ENCODE data around the gene ANKMY1.
A peak's percentile ranks its signal among the peaks of the same experiment; 100 is the strongest.
"Not testable (repeated sequence)": the region's sequence is repeated elsewhere in the genome, so short reads cannot be mapped to it uniquely, and the experiment has no call there.

The ANKMY1 gene

GRCh38 chr2:240567872-240568677, 10.3 kb upstream of the ANKMY1 start, which contains the start of gene RNPEPL1:
Gene RNPEPL1, plus strand, starts transcription at chr2:240568484. Its CDS starts 103 bp downstream, at chr2:240568587.
- peak; percentile 60 for DNase-seq

GRCh38 chr2:240567137-240567871, 9.5 kb upstream of the ANKMY1 start:
- DNase-seq, result no peak

- DNase-seq, result peak; percentile 89
Measured at GRCh38 chr2:240566203-240567136, 8.7 kb upstream of the ANKMY1 start.

GRCh38 chr2:240565333-240566202, 7.8 kb upstream of the ANKMY1 start:
- DNase-seq, result peak; percentile 51

GRCh38 chr2:240564561-240565332, 7.0 kb upstream of the ANKMY1 start:
- peak; percentile 21 for DNase-seq

- DNase-seq, result no peak
Measured at GRCh38 chr2:240563951-240564560, 6.3 kb upstream of the ANKMY1 start.

- not testable (repeated sequence) for DNase-seq
Measured at GRCh38 chr2:240563231-240563630, 5.4 kb upstream of the ANKMY1 start.

- DNase-seq, result no peak
Measured at GRCh38 chr2:240561325-240561971, 3.7 kb upstream of the ANKMY1 start.

GRCh38 chr2:240560480-240561324, 2.9 kb upstream of the ANKMY1 start:
- DNase-seq, result peak; percentile 99

GRCh38 chr2:240560084-240560479, 2.3 kb upstream of the ANKMY1 start, which contains the start of gene DUSP28:
Gene DUSP28, plus strand, starts transcription at chr2:240560357. Its CDS starts 328 bp downstream, at chr2:240560685.
- DNase-seq, result peak; percentile 92

- DNase-seq, result no peak
Measured at GRCh38 chr2:240559286-240559685, 1.5 kb upstream of the ANKMY1 start.

- no peak for DNase-seq
Measured at GRCh38 chr2:240558236-240558761, 511 bp upstream of the ANKMY1 start.

- DNase-seq, result no peak
Measured at GRCh38 chr2:240557101-240557751, 562 bp downstream of the ANKMY1 start.

GRCh38 chr2:240556553-240557100, 1.2 kb downstream of the ANKMY1 start:
- peak; percentile 46 for DNase-seq

GRCh38 chr2:240555541-240556250, 2.1 kb downstream of the ANKMY1 start:
- no peak for DNase-seq

GRCh38 chr2:240554767-240555493, 2.9 kb downstream of the ANKMY1 start:
- no peak for DNase-seq

Measured in NCI-H82 (cell line).